ENCODE results near the gene DNER. TPM values are rescaled to one million over a fixed set of nuclear protein-coding genes. Genes with fewer than 3 reads are reported as not detected.

DNER gene
- total RNA-seq, 1 donor from 2014 or later: not detected

DNA sequence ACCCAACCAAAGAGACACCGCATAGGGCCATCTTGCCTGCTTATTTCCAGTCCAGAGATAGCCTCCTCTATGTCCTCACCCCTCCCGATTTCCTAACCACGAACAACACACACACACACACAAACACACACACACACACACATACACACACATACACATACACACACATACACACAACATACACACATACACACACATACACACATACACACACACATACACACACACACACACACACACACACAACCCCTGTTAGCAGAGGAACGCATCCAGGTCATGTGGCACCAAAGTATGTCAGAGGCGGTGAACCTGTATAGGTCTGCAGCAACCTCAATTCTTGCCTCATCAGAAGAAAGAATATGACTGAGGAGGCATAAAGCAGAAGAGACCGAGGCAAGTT, 18.5 kb upstream of the DNER start:
- CTCF ChIA-PET: no interaction called here
- ATAC-seq (ENCODE audit: low read depth): no peak
- H3K4me1 Mint-ChIP-seq: no peaks in the 10 kb centered on the region

GRCh38 chr2:229731916-229732315, 17.6 kb upstream of the DNER start:
- TF ChIP-seq, protein P1, sequence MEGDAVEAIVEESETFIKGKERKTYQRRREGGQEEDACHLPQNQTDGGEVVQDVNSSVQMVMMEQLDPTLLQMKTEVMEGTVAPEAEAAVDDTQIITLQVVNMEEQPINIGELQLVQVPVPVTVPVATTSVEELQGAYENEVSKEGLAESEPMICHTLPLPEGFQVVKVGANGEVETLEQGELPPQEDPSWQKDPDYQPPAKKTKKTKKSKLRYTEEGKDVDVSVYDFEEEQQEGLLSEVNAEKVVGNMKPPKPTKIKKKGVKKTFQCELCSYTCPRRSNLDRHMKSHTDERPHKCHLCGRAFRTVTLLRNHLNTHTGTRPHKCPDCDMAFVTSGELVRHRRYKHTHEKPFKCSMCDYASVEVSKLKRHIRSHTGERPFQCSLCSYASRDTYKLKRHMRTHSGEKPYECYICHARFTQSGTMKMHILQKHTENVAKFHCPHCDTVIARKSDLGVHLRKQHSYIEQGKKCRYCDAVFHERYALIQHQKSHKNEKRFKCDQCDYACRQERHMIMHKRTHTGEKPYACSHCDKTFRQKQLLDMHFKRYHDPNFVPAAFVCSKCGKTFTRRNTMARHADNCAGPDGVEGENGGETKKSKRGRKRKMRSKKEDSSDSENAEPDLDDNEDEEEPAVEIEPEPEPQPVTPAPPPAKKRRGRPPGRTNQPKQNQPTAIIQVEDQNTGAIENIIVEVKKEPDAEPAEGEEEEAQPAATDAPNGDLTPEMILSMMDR (IDR thresholded peaks at IDR 0.05): no peak
- no peak for DNase-seq
- Mint-ChIP-seq H3K4me1 (no peaks in the 10 kb centered on the region), H3K36me3 (ENCODE audit: low read depth) (no peaks in the 10 kb centered on the region), H3K27ac (no peak overlapping the region), H3K27me3 (peaks cover 2% of the 10 kb centered on the region), H3K4me3 (no peak overlapping the region), H3K9me3 (peaks cover 2% of the 10 kb centered on the region)
- no peak for ATAC-seq (ENCODE audit: low read depth)
- ChIA-PET POLR2A (no interaction called here), CTCF (no interaction called here)
- intact Hi-C loops (cut with micrococcal nuclease): no loop called here

More for the DNA sequence above, 18.5 kb upstream of the DNER start:
- Mint-ChIP-seq H3K27ac (no peak overlapping the region), H3K36me3 (ENCODE audit: low read depth) (no peaks in the 10 kb centered on the region), H3K4me3 (no peak overlapping the region), H3K27me3 (peaks cover 2% of the 10 kb centered on the region), H3K9me3 (peaks cover 11% of the 10 kb centered on the region)
- DNase-seq: no peak
- POLR2A ChIA-PET: no interaction called here
- TF ChIP-seq, protein P1 (IDR thresholded peaks at IDR 0.05): no peak
- intact Hi-C loops (cut with micrococcal nuclease): no loop called here

DNA sequence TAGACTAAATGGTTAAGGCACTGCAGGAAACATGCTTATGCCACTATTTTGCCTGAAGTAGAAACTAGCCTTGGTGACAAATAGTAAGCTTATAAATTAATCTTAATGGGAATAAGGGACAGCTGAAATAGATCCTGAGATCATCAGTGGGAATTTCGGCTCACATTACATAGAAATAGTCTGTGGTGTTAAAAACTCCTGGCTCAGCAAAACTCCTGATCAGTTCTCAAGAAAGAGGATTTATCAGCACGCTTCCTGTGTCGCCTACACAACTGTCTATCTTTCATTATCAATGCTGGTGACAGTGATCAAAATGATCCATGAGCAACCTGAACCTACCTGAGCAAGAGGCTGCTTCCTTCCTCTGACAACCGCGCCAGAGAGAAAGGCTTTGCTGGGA, 17.0 kb upstream of the DNER start:
- Mint-ChIP-seq H3K27ac (no peak overlapping the region), H3K4me3 (no peak overlapping the region), H3K27me3 (peaks cover 5% of the 10 kb centered on the region), H3K36me3 (ENCODE audit: low read depth) (no peaks in the 10 kb centered on the region), H3K4me1 (no peaks in the 10 kb centered on the region), H3K9me3 (no peaks in the 10 kb centered on the region)
- no peak for DNase-seq
- TF ChIP-seq, protein P1 (IDR thresholded peaks at IDR 0.05): no peak
- no peak for ATAC-seq (ENCODE audit: low read depth)
- intact Hi-C loops (cut with micrococcal nuclease): no loop called here
- POLR2A ChIA-PET: no interaction called here
- CTCF ChIA-PET: no interaction called here

DNA sequence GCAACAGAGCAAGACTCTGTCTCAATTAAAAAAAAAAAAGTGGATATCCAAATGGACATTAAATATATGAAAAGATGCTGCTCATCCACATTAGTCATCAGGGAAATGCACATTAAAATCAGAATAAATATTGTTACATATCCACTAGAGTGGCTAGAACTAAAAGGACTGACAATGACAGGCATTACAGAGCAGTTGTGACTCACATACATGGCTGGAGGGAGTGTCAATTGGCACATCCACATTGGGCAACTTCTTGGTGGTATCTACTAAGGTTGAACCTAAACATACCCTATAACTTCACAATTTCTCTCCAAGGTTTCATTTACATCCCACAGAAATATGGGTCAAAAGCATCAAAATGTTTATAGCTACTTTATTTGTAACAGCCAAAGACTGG, 14.0 kb upstream of the DNER start:
- Mint-ChIP-seq H3K27ac (no peak overlapping the region), H3K36me3 (ENCODE audit: low read depth) (no peaks in the 10 kb centered on the region), H3K4me3 (no peak overlapping the region), H3K27me3 (peaks cover 13% of the 10 kb centered on the region), H3K4me1 (no peaks in the 10 kb centered on the region), H3K9me3 (no peaks in the 10 kb centered on the region)
- TF ChIP-seq, protein P1 (IDR thresholded peaks at IDR 0.05): no peak
- CTCF ChIA-PET: no interaction called here
- DNase-seq (no peak), ATAC-seq (ENCODE audit: low read depth) (no peak)
- POLR2A ChIA-PET: no interaction called here
- intact Hi-C loops (cut with micrococcal nuclease): no loop called here

DNA sequence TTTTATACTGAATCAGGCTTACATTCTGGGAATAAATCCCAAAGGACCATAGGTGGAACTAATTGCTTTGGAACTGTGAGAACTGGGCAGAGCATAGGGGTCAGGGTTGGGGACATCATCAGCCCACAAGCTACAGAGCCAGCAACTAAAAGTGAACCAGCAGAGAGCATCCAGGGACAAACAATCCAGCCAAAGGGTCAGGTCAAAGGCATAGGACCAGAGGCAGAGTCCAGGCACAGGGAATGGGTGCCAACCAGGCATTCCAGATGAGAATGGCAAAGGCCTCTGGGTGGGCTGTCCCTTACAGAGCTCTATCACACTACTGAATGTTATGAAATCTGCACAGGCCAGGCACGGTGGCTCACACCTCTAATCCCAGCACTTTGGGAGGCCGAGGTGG, 12.3 kb upstream of the DNER start:
- CTCF ChIA-PET: no interaction called here
- Mint-ChIP-seq H3K36me3 (ENCODE audit: low read depth) (no peaks in the 10 kb centered on the region), H3K27me3 (peaks cover 15% of the 10 kb centered on the region), H3K4me3 (no peak overlapping the region), H3K9me3 (no peaks in the 10 kb centered on the region), H3K4me1 (no peaks in the 10 kb centered on the region), H3K27ac (no peak overlapping the region)
- DNase-seq: no peak
- TF ChIP-seq, protein P1 (IDR thresholded peaks at IDR 0.05): no peak
- intact Hi-C loops (cut with micrococcal nuclease): no loop called here
- POLR2A ChIA-PET: no interaction called here
- no peak for ATAC-seq (ENCODE audit: low read depth)
